Measurements from ENCODE around the gene VWA8. TPM values are rescaled to one million over a fixed set of nuclear protein-coding genes. Genes with fewer than 3 reads are reported as not detected.

The VWA8 gene
- total and polyA plus RNA-seq, 2 of the 13 experiments (the other 11 are each of a cell fraction or from before 2014, with no cell fraction given): 9.1 to 17.3 TPM

DNA sequence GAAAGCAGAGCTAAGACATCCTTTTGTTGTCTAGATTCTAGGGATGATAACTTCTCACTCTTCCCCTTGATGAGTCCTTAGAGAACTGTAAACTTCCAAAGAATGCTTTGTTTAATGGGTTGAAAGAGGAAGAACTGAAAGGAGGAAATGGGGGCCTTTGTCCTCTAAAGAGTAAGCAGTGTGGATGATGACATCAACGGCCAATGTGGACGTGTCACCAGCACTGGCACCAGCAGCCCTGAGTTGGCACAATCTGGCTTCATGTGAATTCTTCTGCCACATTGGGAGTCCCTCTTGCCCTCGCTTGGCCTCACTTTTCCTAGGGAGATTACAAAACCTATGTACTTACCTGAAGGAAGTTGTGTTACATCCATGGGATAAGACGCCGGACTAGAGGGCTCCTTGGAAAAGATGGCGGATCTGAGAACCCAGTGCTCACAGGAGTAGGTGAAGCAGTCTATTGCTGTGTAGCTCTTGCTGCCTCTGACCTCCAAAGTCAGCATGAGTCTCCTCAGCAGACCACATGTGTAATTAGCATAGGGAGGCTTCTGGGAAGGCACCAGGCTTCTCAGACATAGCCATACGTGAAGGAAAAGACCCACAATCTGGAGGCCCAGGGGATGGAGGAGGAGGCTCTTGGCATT, 440.8 kb downstream of the VWA8 start:
- no peak overlapping the region for H3K4me2 ChIP-seq (ENCODE audit: low read depth, low read length)
- ATAC-seq (no peak), FAIRE-seq (no peak), DNase-seq (ENCODE audit: low spot score) (no peak)
- H3K9me3 ChIP-seq (ENCODE audit: low read length): no peaks in the 10 kb centered on the region
- TF ChIP-seq, protein P1, sequence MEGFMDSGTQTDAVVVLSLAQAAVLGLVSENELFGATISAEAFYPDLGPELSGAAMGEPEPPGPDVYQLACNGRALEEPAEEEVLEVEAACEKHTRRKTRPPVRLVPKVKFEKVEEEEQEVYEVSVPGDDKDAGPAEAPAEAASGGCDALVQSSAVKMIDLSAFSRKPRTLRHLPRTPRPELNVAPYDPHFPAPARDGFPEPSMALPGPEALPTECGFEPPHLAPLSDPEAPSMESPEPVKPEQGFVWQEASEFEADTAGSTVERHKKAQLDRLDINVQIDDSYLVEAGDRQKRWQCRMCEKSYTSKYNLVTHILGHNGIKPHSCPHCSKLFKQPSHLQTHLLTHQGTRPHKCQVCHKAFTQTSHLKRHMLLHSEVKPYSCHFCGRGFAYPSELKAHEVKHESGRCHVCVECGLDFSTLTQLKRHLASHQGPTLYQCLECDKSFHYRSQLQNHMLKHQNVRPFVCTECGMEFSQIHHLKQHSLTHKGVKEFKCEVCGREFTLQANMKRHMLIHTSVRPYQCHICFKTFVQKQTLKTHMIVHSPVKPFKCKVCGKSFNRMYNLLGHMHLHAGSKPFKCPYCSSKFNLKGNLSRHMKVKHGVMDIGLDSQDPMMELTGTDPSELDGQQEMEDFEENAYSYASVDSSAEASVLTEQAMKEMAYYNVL (CRISPR knock-in tag; IDR thresholded peaks at IDR 0.05; ENCODE audit: borderline replicate concordance): no peak
- TF ChIP-seq ZEB1 (IDR thresholded peaks at IDR 0.05; ENCODE audit: insufficient replicate concordance, low read depth): no peak
- H4K20me1 ChIP-seq (ENCODE audit: insufficient read depth, low read length): no peaks in the 10 kb centered on the region
- H3K27ac ChIP-seq (ENCODE audit: extremely low read length, insufficient read depth, low read length): no peak overlapping the region
- WGBS (ENCODE audit: low lambda C conversion rate): 54% methylated on average over 7 of the region's 7 CpGs
- no peak overlapping the region for H3K4me3 ChIP-seq (replicated peaks in 1 of 3; ENCODE audit: insufficient read depth in 1 of 3, low read depth in 2 of 3, low read length in 3 of 3)
- POLR2A ChIA-PET: no interaction called here
- in situ Hi-C loops (cut with HindIII; ENCODE audit: extremely low pct_ligation_motif_present, low pct_unique_long_range_greater_than_20kb): no loop called here
- H2AFZ ChIP-seq (ENCODE audit: low read length): no peak overlapping the region
- no TSS peak for BruUV-seq (replicated peaks)
- intact Hi-C loops (cut with micrococcal nuclease; ENCODE audit: unreplicated experiment): no loop called here
- no peaks in the 10 kb centered on the region for H3K36me3 ChIP-seq (replicated peaks in 1 of 2; ENCODE audit: control insufficient read depth in 1 of 2, insufficient read depth in 2 of 2, low read length in 2 of 2)
- H3K79me2 ChIP-seq (ENCODE audit: insufficient read depth, low read length): no peaks in the 10 kb centered on the region
- no peak overlapping the region for H3K9ac ChIP-seq (ENCODE audit: insufficient read depth, low read depth, low read length)
- CTCF ChIA-PET (ENCODE audit: low intra/inter-chr PET ratio, low total read pairs): no interaction called here
- no peaks in the 10 kb centered on the region for H3K4me1 ChIP-seq (ENCODE audit: insufficient read depth, low read length)
- no peaks in the 10 kb centered on the region; a peak in 1 of 5 replicates for H3K27me3 ChIP-seq (ENCODE audit: control insufficient read depth in 1 of 2, insufficient read depth in 2 of 2, low read length in 2 of 2)

Small RNA genes lying within 50 kb of the gene (microRNA-seq; reads per million reads assigned to microRNA genes)
- gene MIR5006: 0.51 reads per million

Small RNA genes lying within 50 kb of the gene (small RNA-seq; reads per million reads assigned to genes)
- gene RN7SL515P (ENCODE audit: insufficient read depth in 2 of 3, insufficient read length in 3 of 3, low read depth in 2 of 3, low replicate concordance in 1 of 3): 0 reads per million in 3 experiments
- 0 reads per million in 3 experiments for gene RNU6-74P (ENCODE audit: insufficient read depth in 2 of 3, insufficient read length in 3 of 3, low read depth in 2 of 3, low replicate concordance in 1 of 3)
- 0 reads per million in 3 experiments for gene RPS28P8 (ENCODE audit: insufficient read depth in 2 of 3, insufficient read length in 3 of 3, low read depth in 2 of 3, low replicate concordance in 1 of 3)

Other genes with a start within 250 kb of the VWA8 start
- gene DGKH, start 87.5 kb upstream of the VWA8 start, total RNA-seq (2016; rRNA removed; fragmentation: Illumina TruSeq; extraction: Trizol): 0.06 and 0.13 TPM in 2 replicates
- gene DGKH, start 87.5 kb upstream of the VWA8 start, polyA plus RNA-seq (2011; rRNA removed): 0.01 and 0.05 TPM in 2 replicates